GM12878 (cell line): ENCODE results near the gene SYMPK. TPM values are rescaled to one million over a fixed set of nuclear protein-coding genes. Genes with fewer than 3 reads are reported as not detected.

Experiments used
- ATAC-seq: fragments of 200-7000 bp; cut with Tn5 transposase; 3 replicates; pipeline ENCODE4 v1.9.1; 2020; ENCODE audit warnings: mild to moderate bottlenecking, moderate library complexity
- BruUV-seq: library from RNA; stranded (reverse); fragments of 400-500 nt; replicated peaks from 2 replicates; lab custom pipeline; 2021; lab: Mats Ljungman, UMichigan
- CTCF ChIA-PET: fragments of 300-600 bp; sonication (Branson Sonifier 250); formaldehyde crosslinking; extraction: SDS; loops from one replicate; lab custom pipeline; 2021; ENCODE audit warnings: inconsistent platforms; lab: Yijun Ruan, JAX
- POLR2A ChIA-PET: fragments of 350-600 bp; formaldehyde crosslinking; extraction: SDS; loops from one replicate; lab custom pipeline; 2021; ENCODE audit warnings: inconsistent platforms; lab: Charles Lee
- RAD21 ChIA-PET: fragments of 300-600 bp; sonication (Branson Sonifier 250); formaldehyde crosslinking; loops from one replicate; lab custom pipeline; 2023; ENCODE audit warnings: antibody characterized with exemption; ENCODE audit not compliant: unreplicated experiment; lab: Charles Lee
- SMC1A ChIA-PET: fragments of 300-600 bp; sonication (Branson Sonifier 250); formaldehyde crosslinking; loops from one replicate; lab custom pipeline; 2023; ENCODE audit not compliant: unreplicated experiment, uncharacterized antibody; lab: Charles Lee
- DNase-seq: peaks from one replicate; pipeline ENCODE4 v3.0.0-alpha.2; 2011; ENCODE audit warnings: low read depth, low spot score
- FAIRE-seq: peaks from 3 replicates; lab custom pipeline; 2011; peaks lifted over from hg19 to GRCh38; lab: Jason Lieb, UNC
- H2AFZ ChIP-seq: 2 replicates; pipeline ENCODE4 v1.6.0; 2011; ENCODE audit warnings: low read depth, low read length, control low read depth; ENCODE audit not compliant: control insufficient read depth
- H3K27ac ChIP-seq: 2 replicates; pipeline ENCODE4 v1.5.1; 2011; ENCODE audit warnings: control low read depth; ENCODE audit not compliant: control insufficient read depth, insufficient read depth
- H3K27me3 ChIP-seq, 2 experiments: replicated peaks in 1 of 2; 2 replicates each; pipeline versions ENCODE4 v1.6.0 to v1.6.1; 2011; ENCODE audit warnings: low read length in 1 of 2; ENCODE audit not compliant: control insufficient read depth in 2 of 2, insufficient read depth in 2 of 2
- H3K36me3 ChIP-seq, 2 experiments: 2 replicates each; pipeline ENCODE4 v1.5.1; 2011; ENCODE audit warnings: low read length in 1 of 2; ENCODE audit not compliant: control insufficient read depth in 2 of 2, insufficient read depth in 2 of 2
- H3K4me1 ChIP-seq: 2 replicates; pipeline ENCODE4 v1.6.1; 2011; ENCODE audit warnings: mild to moderate bottlenecking, low read length, moderate library complexity, mixed read lengths; ENCODE audit not compliant: control insufficient read depth, insufficient read depth
- H3K4me2 ChIP-seq: 2 replicates; pipeline ENCODE4 v1.6.0; 2011; ENCODE audit warnings: control low read depth; ENCODE audit not compliant: control insufficient read depth, insufficient read depth
- H3K4me3 ChIP-seq: fragments of 200-600 bp; sonication (generic); 2 replicates; pipeline ENCODE4 v1.5.1; 2016
- H3K79me2 ChIP-seq: 2 replicates; pipeline ENCODE4 v1.6.0; 2011; ENCODE audit warnings: low read length; ENCODE audit not compliant: control insufficient read depth, insufficient read depth
- H3K9ac ChIP-seq: 2 replicates; pipeline ENCODE4 v1.8.0; 2011; ENCODE audit warnings: low read length, control low read depth, mixed read lengths; ENCODE audit not compliant: control insufficient read depth, insufficient read depth
- H3K9me3 ChIP-seq: replicated peaks from 3 replicates; pipeline ENCODE4 v1.5.1; 2011; ENCODE audit warnings: mild to moderate bottlenecking, low read length; ENCODE audit not compliant: control insufficient read depth, insufficient read depth
- H4K20me1 ChIP-seq: 2 replicates; pipeline ENCODE4 v1.6.0; 2011; ENCODE audit not compliant: control insufficient read depth, insufficient read depth
- CTCF ChIP-seq, 3 experiments: IDR thresholded peaks in 2 of 3; conservative IDR thresholded peaks in 1 of 3; 2 replicates each; pipeline ENCODE4 v1.5.1; 2011; ENCODE audit warnings: low read depth in 3 of 3, low read length in 3 of 3, mild to moderate bottlenecking in 3 of 3, control low read depth in 2 of 3, moderate library complexity in 2 of 3, inconsistent platforms in 1 of 3, mixed read lengths in 1 of 3; ENCODE audit not compliant: control insufficient read depth in 2 of 3, insufficient read depth in 1 of 3; ENCODE audit errors: extremely low read depth in 1 of 3
- EED ChIP-seq: sonication (generic); IDR thresholded peaks from 2 replicates; pipeline ENCODE4 v1.6.1; 2016; ENCODE audit warnings: antibody characterized with exemption, low read depth
- EGR1 ChIP-seq, 2 experiments: IDR thresholded peaks; 1 replicate in 1 of 2; 2 replicates in 1 of 2; pipeline ENCODE4 v1.6.1; 2011 to 2012; ENCODE audit warnings: low read depth in 2 of 2, low read length in 2 of 2, borderline replicate concordance in 1 of 2, mild to moderate bottlenecking in 1 of 2, moderate library complexity in 1 of 2
- FOXK2 ChIP-seq: fragments of 450-650 bp; IDR thresholded peaks from 2 replicates; pipeline ENCODE4 v1.6.1; 2017; ENCODE audit warnings: mild to moderate bottlenecking, moderate library complexity
- HDAC6 ChIP-seq: fragments of 200-600 bp; sonication (generic); IDR thresholded peaks from one replicate; pipeline ENCODE4 v1.8.0; 2017; ENCODE audit warnings: antibody characterized with exemption; ENCODE audit not compliant: unreplicated experiment
- JUNB ChIP-seq: IDR thresholded peaks from 2 replicates; pipeline ENCODE4 v1.6.1; 2016; ENCODE audit warnings: antibody characterized with exemption, mild to moderate bottlenecking
- TAF1 ChIP-seq: IDR thresholded peaks from 2 replicates; pipeline ENCODE4 v1.6.1; 2011; ENCODE audit warnings: mild to moderate bottlenecking, low read depth, low read length, borderline replicate concordance
- TARDBP ChIP-seq: IDR thresholded peaks from 2 replicates; pipeline ENCODE4 v1.6.1; 2016; ENCODE audit warnings: borderline replicate concordance
- TBL1XR1 ChIP-seq: IDR thresholded peaks from 2 replicates; pipeline ENCODE4 v1.6.1; 2012; ENCODE audit warnings: low read depth, low read length, improper control_type of control experiment
- ZBED1 ChIP-seq: IDR thresholded peaks from 2 replicates; pipeline ENCODE4 v1.6.1; 2016; ENCODE audit warnings: borderline replicate concordance
- WGBS: methylation state at CpG from one replicate; pipeline ENCODE4 v1.1.6; 2016; ENCODE audit warnings: low lambda C conversion rate; ENCODE audit not compliant: insufficient replicate concordance, insufficient coverage; ENCODE audit errors: missing lambda C conversion rate; 5-methylcytosine and 5-hydroxymethylcytosine counted together
- in situ Hi-C: fragments of 300-500 bp; cut with MboI; formaldehyde crosslinking; loops from 9 replicates; pipeline ENCODE4 v1.14.3; 2018; ENCODE audit warnings: mixed read lengths
- intact Hi-C: fragments of 100-400 bp; cut with micrococcal nuclease; formaldehyde crosslinking; loops from one replicate; pipeline ENCODE4 v1.14.2; 2022; ENCODE audit not compliant: unreplicated experiment
- polyA plus RNA-seq, 11 experiments: library from polyadenylated mRNA; depleted of rRNA in 4 of 11; unstranded in 6 of 11; stranded (reverse) in 5 of 11; fragments of >200 nt; fragmentation: Nextera tagmentation in 4 of 11; fragmentation: Illumina TruSeq in 1 of 11; extraction: Ambion mirVana in 4 of 11; extraction: Trizol in 1 of 11; gene quantifications; 1 replicate in 1 of 11; 2 replicates in 10 of 11; pipeline versions ENCODE4 v1.2.1 to v1.2.3, GENCODE V29; 2011 to 2016; ENCODE audit warnings: inconsistent platforms in 2 of 11, missing spikeins in 2 of 11, low read depth in 1 of 11
- total RNA-seq, 4 experiments: library from RNA; depleted of rRNA in 3 of 4; stranded (reverse); fragments of >200 nt in 3 of 4; fragmentation: Illumina TruSeq in 1 of 4; extraction: Trizol in 1 of 4; gene quantifications; 2 replicates each; pipeline versions ENCODE4 v1.2.1 to v1.2.3, GENCODE V29; 2013 to 2021

SYMPK gene
- total and polyA plus RNA-seq, 10 of the 15 experiments (the other 5 are each of a cell fraction or from before 2014, with no cell fraction given), result 0.49 to 109 (median 42.5) TPM

GRCh38 chr19:45848922-45849321, 14.0 kb downstream of the SYMPK start:
- Histone ChIP-seq H3K79me2 (no peaks in the 10 kb centered on the region), H3K36me3 (peaks cover 31 to 43% of the 10 kb centered on the region in 2 experiments), H3K27me3 (no peaks in the 10 kb centered on the region), H3K9ac (no peak overlapping the region), H3K4me2 (no peak overlapping the region), H4K20me1 (no peaks in the 10 kb centered on the region)
- 98% methylated on average over 4 of the region's 4 CpGs for WGBS
- ChIA-PET POLR2A (no interaction called here), CTCF (interaction anchor here (1.0 to 1.5 kb wide), 2 partner anchors 16 to 32 kb away, joined by 3 read pairs; partner anchors contain the start of gene FOXA3), RAD21 (no interaction called here)
- TF ChIP-seq JUNB (no peak), CTCF (IDR thresholded peaks at IDR 0.05 in 2 of 3, conservative IDR thresholded peaks at IDR 0.05 in 1 of 3; ENCODE audit: control insufficient read depth in 2 of 3, extremely low read depth in 1 of 3, insufficient read depth in 1 of 3, low read depth in 3 of 3, low read length in 3 of 3) (peak; percentile 4 to 46 (median 41); a peak in 4 of 6 replicates)
- TF ChIP-seq, all 136 proteins: peak for 1
- H3K27ac ChIP-seq, result no peak overlapping the region
- FAIRE-seq, result no peak
- no peak for DNase-seq
- no peaks in the 10 kb centered on the region for H3K4me1 ChIP-seq
- peak; percentile 68 for ATAC-seq
- H2AFZ ChIP-seq, result no peak overlapping the region
- SMC1A ChIA-PET, result interaction anchor here (0.8 kb wide), 1 partner anchor 54 kb away, joined by 3 read pairs; no protein-coding TSS in a partner anchor
- H3K9me3 ChIP-seq, result no peaks in the 10 kb centered on the region
- BruUV-seq, result no TSS peak
- H3K4me3 ChIP-seq, result no peak overlapping the region
- in situ Hi-C loops, result no loop called here
- intact Hi-C loops, result no loop called here

GRCh38 chr19:45847663-45848062, 15.3 kb downstream of the SYMPK start:
- Histone ChIP-seq H3K9me3 (no peaks in the 10 kb centered on the region), H3K9ac (no peak overlapping the region), H3K36me3 (peaks cover 30 to 34% of the 10 kb centered on the region in 2 experiments; a peak in 3 of 4 replicates), H3K27me3 (no peaks in the 10 kb centered on the region), H3K27ac (no peak overlapping the region), H2AFZ (no peak overlapping the region), H4K20me1 (no peaks in the 10 kb centered on the region), H3K4me1 (no peaks in the 10 kb centered on the region), H3K4me2 (no peak overlapping the region), H3K79me2 (no peaks in the 10 kb centered on the region), H3K4me3 (no peak overlapping the region)
- ChIA-PET POLR2A (interaction anchor here (0.6 kb wide), 1 partner anchor 30 kb away, joined by 3 read pairs; no protein-coding TSS in a partner anchor), SMC1A (no interaction called here), RAD21 (no interaction called here), CTCF (interaction anchor here (1.0 kb wide), 1 partner anchor 147 kb away, joined by 3 read pairs; the partner anchor contains the start of gene CCDC61)
- no peak for FAIRE-seq
- TF ChIP-seq FOXK2, result no peak
- no peak for TF ChIP-seq TAF1
- no peak for TF ChIP-seq TBL1XR1
- no peak for TF ChIP-seq HDAC6
- TF ChIP-seq EED, result no peak
- no peak for TF ChIP-seq ZBED1
- TF ChIP-seq TARDBP, result no peak
- no peak for TF ChIP-seq EGR1 (IDR thresholded peaks at IDR 0.05; ENCODE audit: borderline replicate concordance in 1 of 2, low read depth in 2 of 2, low read length in 2 of 2)
- no TSS peak for BruUV-seq
- no peak for DNase-seq
- whole genome bisulfite sequencing, result 99% methylated on average over 13 of the region's 13 CpGs
- ATAC-seq, result no peak
- in situ Hi-C loops (no loop called here), intact Hi-C loops (no loop called here)
